Measurements from ENCODE around the gene SDCCAG8. TPM values are rescaled to one million over a fixed set of nuclear protein-coding genes. Genes with fewer than 3 reads are reported as not detected.

SDCCAG8 gene
- total RNA-seq, 1 experiment from 2014 or later = 10.0 TPM

DNA sequence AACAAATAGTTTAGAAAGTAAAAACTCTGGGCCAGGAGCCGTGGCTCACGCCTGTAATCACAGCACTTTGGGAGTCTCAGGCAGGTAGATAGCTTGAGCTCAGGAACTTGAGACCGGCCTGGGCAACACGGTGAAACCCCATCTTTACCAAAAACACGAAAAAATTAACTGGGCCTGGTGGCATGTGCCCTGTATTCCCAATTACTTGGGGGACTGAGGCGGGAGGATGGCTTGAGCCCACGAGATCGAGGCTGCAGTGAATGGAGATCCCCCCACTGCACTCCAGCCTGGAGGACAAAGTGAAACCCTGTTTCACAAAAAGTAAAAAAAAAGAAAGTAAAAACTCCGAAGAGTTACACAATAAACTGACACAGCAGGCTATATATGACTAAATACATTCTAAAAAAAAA is 11.4 kb upstream of the SDCCAG8 start:
- Mint-ChIP-seq H3K27me3 (ENCODE audit: low read depth) (no peaks in the 10 kb centered on the region), H3K36me3 (ENCODE audit: insufficient read depth in 1 of 3, low read depth in 3 of 3) (peaks cover 19 to 34% (median 28%) of the 10 kb centered on the region in 3 experiments; a peak in 6 of 7 replicates), H3K4me1 (peaks cover 6 to 9% of the 10 kb centered on the region in 2 experiments), H3K27ac (peak overlapping the region in 2 of 3 experiments; percentile 35 to 91; a peak in 5 of 7 replicates), H3K9me3 (peaks cover 0 to 3% of the 10 kb centered on the region in 2 experiments; a peak in 1 of 5 replicates), H3K4me3 (no peak overlapping the region)
- Histone ChIP-seq H3K27ac (ENCODE audit: insufficient read length, low read depth, low read length) (no peak overlapping the region), H2BK20ac (ENCODE audit: low read depth, low read length, poor library complexity, severe bottlenecking) (no peak overlapping the region), H4K91ac (ENCODE audit: insufficient read length, low read depth, low read length) (no peak overlapping the region), H3K9ac (ENCODE audit: extremely low read depth, insufficient read length, low read length) (no peak overlapping the region), H3K23me2 (ENCODE audit: insufficient read length, low read depth, low read length, poor library complexity, severe bottlenecking) (no peaks in the 10 kb centered on the region), H3K18ac (ENCODE audit: insufficient read length, low read depth, low read length) (no peak overlapping the region), H3K4me1 (ENCODE audit: insufficient read depth, low read length) (no peaks in the 10 kb centered on the region; the same call in 1 of the 2 replicates), H3T11ph (ENCODE audit: low read length) (no peak overlapping the region), H3K9me3 (ENCODE audit: control insufficient read depth, low read depth, low read length) (no peaks in the 10 kb centered on the region), H2BK5ac (ENCODE audit: insufficient read length, low read length) (no peak overlapping the region), H3K56ac (ENCODE audit: insufficient read length, low read depth, low read length) (no peak overlapping the region), H4K5ac (ENCODE audit: insufficient read length, low read depth, low read length) (no peak overlapping the region), H2AK5ac (ENCODE audit: insufficient read length, low read length) (no peak overlapping the region), H2BK15ac (ENCODE audit: low read depth, low read length) (no peak overlapping the region), H3K14ac (ENCODE audit: insufficient read depth, low read length) (no peak overlapping the region), H3K4me2 (ENCODE audit: insufficient read depth, insufficient read length, low read length) (no peak overlapping the region), H4K20me1 (ENCODE audit: control insufficient read depth, insufficient read depth, insufficient read length) (no peaks in the 10 kb centered on the region), H4K8ac (replicated peaks; ENCODE audit: insufficient read length, low read depth, low read length) (no peak overlapping the region), H3K79me2 (ENCODE audit: insufficient read depth, low read length) (peaks cover 42% of the 10 kb centered on the region), H3K79me1 (ENCODE audit: insufficient read depth, low read depth, low read length, poor library complexity, severe bottlenecking) (peaks cover 4% of the 10 kb centered on the region), H2BK12ac (ENCODE audit: insufficient read length, low read depth, low read length) (no peak overlapping the region), H3K27me3 (ENCODE audit: insufficient read depth, low read length) (no peaks in the 10 kb centered on the region), H2AFZ (ENCODE audit: low read length) (no peak overlapping the region), H2BK120ac (ENCODE audit: low read depth, low read length, poor library complexity, severe bottlenecking) (no peak overlapping the region), H3K23ac (ENCODE audit: insufficient read length, low read depth, low read length) (no peak overlapping the region), H3K4ac (ENCODE audit: low read depth, low read length) (no peak overlapping the region)
- TF ChIP-seq, protein P1, sequence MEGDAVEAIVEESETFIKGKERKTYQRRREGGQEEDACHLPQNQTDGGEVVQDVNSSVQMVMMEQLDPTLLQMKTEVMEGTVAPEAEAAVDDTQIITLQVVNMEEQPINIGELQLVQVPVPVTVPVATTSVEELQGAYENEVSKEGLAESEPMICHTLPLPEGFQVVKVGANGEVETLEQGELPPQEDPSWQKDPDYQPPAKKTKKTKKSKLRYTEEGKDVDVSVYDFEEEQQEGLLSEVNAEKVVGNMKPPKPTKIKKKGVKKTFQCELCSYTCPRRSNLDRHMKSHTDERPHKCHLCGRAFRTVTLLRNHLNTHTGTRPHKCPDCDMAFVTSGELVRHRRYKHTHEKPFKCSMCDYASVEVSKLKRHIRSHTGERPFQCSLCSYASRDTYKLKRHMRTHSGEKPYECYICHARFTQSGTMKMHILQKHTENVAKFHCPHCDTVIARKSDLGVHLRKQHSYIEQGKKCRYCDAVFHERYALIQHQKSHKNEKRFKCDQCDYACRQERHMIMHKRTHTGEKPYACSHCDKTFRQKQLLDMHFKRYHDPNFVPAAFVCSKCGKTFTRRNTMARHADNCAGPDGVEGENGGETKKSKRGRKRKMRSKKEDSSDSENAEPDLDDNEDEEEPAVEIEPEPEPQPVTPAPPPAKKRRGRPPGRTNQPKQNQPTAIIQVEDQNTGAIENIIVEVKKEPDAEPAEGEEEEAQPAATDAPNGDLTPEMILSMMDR (conservative IDR thresholded peaks at IDR 0.05) = no peak
- DNase-seq = no peak
- WGBS (ENCODE audit: extremely low coverage, insufficient read length, low lambda C conversion rate) = no CpG with 5 or more reads among the region's 9 CpGs
